IMR-90 (cell line): Measurements from ENCODE around the gene IRX1. TPM values are rescaled to one million over a fixed set of nuclear protein-coding genes. Genes with fewer than 3 reads are reported as not detected.

Experiments used
- ATAC-seq: fragments of 200-7000 bp; cut with Tn5 transposase; 2 replicates; pipeline ENCODE4 v1.9.1; 2020; ENCODE audit warnings: low read depth, mild to moderate bottlenecking, moderate library complexity
- BruUV-seq: library from RNA; stranded (reverse); fragments of 400-500 nt; replicated peaks from 2 replicates; lab custom pipeline; 2021; lab: Mats Ljungman, UMichigan
- CTCF ChIA-PET: fragments of 300-600 bp; formaldehyde crosslinking; extraction: SDS; loops from one replicate; lab custom pipeline; 2021; ENCODE audit warnings: antibody characterized with exemption; lab: Yijun Ruan, JAX
- POLR2A ChIA-PET: fragments of 300-600 bp; sonication (Branson Sonifier 250); formaldehyde crosslinking; loops from one replicate; lab custom pipeline; 2022; ENCODE audit warnings: antibody characterized with exemption; ENCODE audit not compliant: unreplicated experiment; lab: Charles Lee
- DNase-seq: peaks from one replicate; pipeline ENCODE4 v3.0.0; 2013
- H2AFZ ChIP-seq: replicated peaks from 2 replicates; pipeline ENCODE3; 2013; ENCODE audit warnings: low read length, mild to moderate bottlenecking; ENCODE audit not compliant: poor library complexity
- H2AK5ac ChIP-seq: 2 replicates; pipeline ENCODE4 v1.6.1; 2013; ENCODE audit warnings: low read depth, low read length, inconsistent platforms
- H2AK9ac ChIP-seq: replicated peaks from 2 replicates; pipeline ENCODE3; 2013; ENCODE audit warnings: mild to moderate bottlenecking, low read depth, low read length, moderate library complexity; ENCODE audit not compliant: poor library complexity
- H2BK120ac ChIP-seq: 2 replicates; pipeline ENCODE4 v1.6.1; 2013; ENCODE audit warnings: low read depth, low read length, inconsistent platforms
- H2BK15ac ChIP-seq: 3 replicates; pipeline ENCODE4 v1.6.1; 2013; ENCODE audit warnings: low read depth, low read length, inconsistent platforms
- H2BK20ac ChIP-seq: 2 replicates; pipeline ENCODE4 v1.6.1; 2013; ENCODE audit warnings: low read depth, mild to moderate bottlenecking, inconsistent platforms, low read length, moderate library complexity
- H2BK5ac ChIP-seq: 2 replicates; pipeline ENCODE4 v1.6.1; 2013; ENCODE audit warnings: mild to moderate bottlenecking, low read depth, low read length, inconsistent platforms; ENCODE audit not compliant: poor library complexity, severe bottlenecking
- H3K14ac ChIP-seq: replicated peaks from 2 replicates; pipeline ENCODE4 v1.6.1; 2013; ENCODE audit warnings: low read depth, low read length, inconsistent platforms
- H3K18ac ChIP-seq: 2 replicates; pipeline ENCODE4 v1.6.1; 2013; ENCODE audit warnings: low read depth, low read length, control low read depth
- H3K23ac ChIP-seq: 2 replicates; pipeline ENCODE4 v1.6.1; 2013; ENCODE audit warnings: low read depth, low read length, inconsistent platforms
- H3K27ac ChIP-seq: 2 replicates; pipeline ENCODE4 v1.5.1; 2013; ENCODE audit warnings: mild to moderate bottlenecking, control low read depth, low read length; ENCODE audit not compliant: insufficient read depth
- H3K27me3 ChIP-seq: 2 replicates; pipeline ENCODE4 v1.6.1; 2013; ENCODE audit warnings: low read length; ENCODE audit not compliant: control insufficient read depth, insufficient read depth
- H3K36me3 ChIP-seq: 2 replicates; pipeline ENCODE4 v1.6.1; 2013; ENCODE audit warnings: low read length, mixed read lengths; ENCODE audit not compliant: control insufficient read depth, insufficient read depth
- H3K4ac ChIP-seq: 2 replicates; pipeline ENCODE4 v1.6.1; 2013; ENCODE audit warnings: low read depth, low read length, inconsistent platforms
- H3K4me1 ChIP-seq: 2 replicates; pipeline ENCODE4 v1.6.1; 2013; ENCODE audit warnings: low read length, mixed read lengths; ENCODE audit not compliant: control insufficient read depth, insufficient read depth
- H3K4me2 ChIP-seq: 2 replicates; pipeline ENCODE4 v1.6.1; 2013; ENCODE audit warnings: low read depth, mild to moderate bottlenecking, control low read depth, low read length, moderate library complexity
- H3K4me3 ChIP-seq: 2 replicates; pipeline ENCODE4 v1.5.1; 2013; ENCODE audit warnings: low read depth, mild to moderate bottlenecking, control low read depth, low read length, moderate library complexity; ENCODE audit not compliant: insufficient read depth
- H3K56ac ChIP-seq: 2 replicates; pipeline ENCODE4 v1.6.1; 2013; ENCODE audit warnings: low read length, inconsistent platforms; ENCODE audit not compliant: insufficient read depth; ENCODE audit errors: extremely low read depth
- H3K79me1 ChIP-seq, 2 experiments: 2 replicates each; pipeline ENCODE4 v1.6.1; 2013; ENCODE audit warnings: low read length in 2 of 2, inconsistent platforms in 1 of 2, low read depth in 1 of 2
- H3K9ac ChIP-seq: 2 replicates; pipeline ENCODE4 v1.6.1; 2013; ENCODE audit warnings: low read depth, low read length, control low read depth
- H3K9me1 ChIP-seq: 2 replicates; pipeline ENCODE4 v1.6.1; 2013; ENCODE audit warnings: low read length, inconsistent platforms; ENCODE audit not compliant: insufficient read depth
- H3K9me3 ChIP-seq: 2 replicates; pipeline ENCODE4 v1.6.1; 2013; ENCODE audit warnings: low read length; ENCODE audit not compliant: control insufficient read depth, insufficient read depth
- H4K20me1 ChIP-seq: 2 replicates; pipeline ENCODE4 v1.6.1; 2013; ENCODE audit warnings: low read length, inconsistent platforms; ENCODE audit not compliant: insufficient read depth
- H4K5ac ChIP-seq: 2 replicates; pipeline ENCODE4 v1.6.1; 2013; ENCODE audit warnings: mild to moderate bottlenecking, low read depth, low read length, control low read depth
- H4K8ac ChIP-seq, 2 experiments: 2 replicates each; pipeline ENCODE4 v1.6.1; 2013; ENCODE audit warnings: low read depth in 2 of 2, low read length in 2 of 2, control low read depth in 1 of 2, inconsistent platforms in 1 of 2
- H4K91ac ChIP-seq: 2 replicates; pipeline ENCODE4 v1.6.1; 2013; ENCODE audit warnings: low read depth, low read length, inconsistent platforms; ENCODE audit not compliant: insufficient read depth
- BHLHE40 ChIP-seq: fragments of 150-350 bp; IDR thresholded peaks from 2 replicates; pipeline ENCODE4 v1.6.1; 2016; ENCODE audit warnings: mild to moderate bottlenecking, low read depth, low read length
- CHD1 ChIP-seq: IDR thresholded peaks from 2 replicates; pipeline ENCODE4 v1.6.1; 2012; ENCODE audit warnings: low read depth, low read length, improper control_type of control experiment
- CTCF ChIP-seq: conservative IDR thresholded peaks from 2 replicates; pipeline ENCODE4 v1.5.1; 2012; ENCODE audit warnings: mild to moderate bottlenecking, low read depth, low read length, improper control_type of control experiment
- ELK1 ChIP-seq: fragments of 150-350 bp; IDR thresholded peaks from 2 replicates; pipeline ENCODE4 v1.6.1; 2016; ENCODE audit warnings: low read depth, mild to moderate bottlenecking, low read length, moderate library complexity, borderline replicate concordance
- FOS ChIP-seq: fragments of 150-350 bp; IDR thresholded peaks from 2 replicates; pipeline ENCODE4 v1.6.1; 2016; ENCODE audit warnings: low read depth, low read length
- MAFK ChIP-seq: IDR thresholded peaks from 2 replicates; pipeline ENCODE4 v1.6.1; 2012; ENCODE audit warnings: low read depth, low read length, improper control_type of control experiment
- MAZ ChIP-seq: IDR thresholded peaks from 2 replicates; pipeline ENCODE4 v1.6.1; 2012; ENCODE audit warnings: low read depth, mild to moderate bottlenecking, low read length, improper control_type of control experiment, moderate library complexity, borderline replicate concordance
- MXI1 ChIP-seq: IDR thresholded peaks from 2 replicates; pipeline ENCODE4 v1.6.1; 2012; ENCODE audit warnings: low read depth, mild to moderate bottlenecking, low read length, moderate library complexity, borderline replicate concordance
- NFE2L2 ChIP-seq: fragments of 150-350 bp; IDR thresholded peaks from 2 replicates; pipeline ENCODE4 v1.6.1; 2016; ENCODE audit warnings: low read depth, mild to moderate bottlenecking, low read length
- POLR2A ChIP-seq: IDR thresholded peaks from 2 replicates; pipeline ENCODE4 v1.6.1; 2012; ENCODE audit warnings: mild to moderate bottlenecking, low read depth, low read length
- RAD21 ChIP-seq: IDR thresholded peaks from 2 replicates; pipeline ENCODE4 v1.6.1; 2012; ENCODE audit warnings: low read length, improper control_type of control experiment
- RCOR1 ChIP-seq: IDR thresholded peaks from 2 replicates; pipeline ENCODE4 v1.6.1; 2012; ENCODE audit warnings: mild to moderate bottlenecking, low read length, improper control_type of control experiment; ENCODE audit not compliant: insufficient replicate concordance
- RFX5 ChIP-seq: IDR thresholded peaks from 2 replicates; pipeline ENCODE4 v1.8.0; 2012; ENCODE audit warnings: low read depth, mild to moderate bottlenecking, low read length, moderate library complexity
- SMC3 ChIP-seq: fragments of 150-350 bp; IDR thresholded peaks from 2 replicates; pipeline ENCODE4 v1.6.1; 2016; ENCODE audit warnings: low read depth, mild to moderate bottlenecking, antibody characterized with exemption, low read length, moderate library complexity
- USF2 ChIP-seq: fragments of 150-350 bp; IDR thresholded peaks from 2 replicates; pipeline ENCODE4 v1.6.1; 2017; ENCODE audit warnings: mild to moderate bottlenecking, antibody characterized with exemption, low read length, low read depth
- WGBS, 2 experiments: methylation state at CpG; one replicate each; pipeline versions ENCODE4 v1.1.5 to v1.1.7; 2013; ENCODE audit warnings: missing lambda C conversion rate in 2 of 2; ENCODE audit not compliant: insufficient read length in 1 of 2; ENCODE audit errors: extremely low coverage in 2 of 2; 5-methylcytosine and 5-hydroxymethylcytosine counted together
- dilution Hi-C: fragments of 300-500 bp; cut with HindIII; formaldehyde crosslinking; loops from one replicate; pipeline ENCODE4 v1.14.3; 2018; ENCODE audit warnings: low sequenced_read_pairs; ENCODE audit not compliant: unreplicated experiment
- in situ Hi-C: fragments of 300-500 bp; cut with MboI; formaldehyde crosslinking; loops from 3 replicates; pipeline ENCODE4 v1.14.3; 2019; ENCODE audit warnings: low sequenced_read_pairs, inconsistent platforms, mixed read lengths
- intact Hi-C: fragments of 100-400 bp; cut with micrococcal nuclease; formaldehyde crosslinking; loops from 2 replicates; pipeline ENCODE4 v1.10.0; 2022
- polyA plus RNA-seq, 3 experiments: library from polyadenylated mRNA; depleted of rRNA; stranded (reverse); fragments of >200 nt; gene quantifications; 2 replicates each; pipeline ENCODE4 v1.2.3, GENCODE V29; 2012; ENCODE audit warnings: low replicate concordance in 1 of 3
- total RNA-seq: library from RNA; depleted of rRNA; stranded (reverse); fragments of >200 nt; gene quantifications from 2 replicates; pipeline ENCODE4 v1.2.3, GENCODE V29; 2012

The IRX1 gene
- total and polyA plus RNA-seq, 2 of the 4 experiments (the other 2 are of a cell fraction), result not detected

- no peak overlapping the region for H3K14ac ChIP-seq
- H4K91ac ChIP-seq, result no peak overlapping the region
- ChIA-PET POLR2A (no interaction called here), CTCF (no interaction called here)
- no peak overlapping the region for H2BK15ac ChIP-seq
- no peak overlapping the region for H2BK120ac ChIP-seq
- H4K20me1 ChIP-seq, result no peaks in the 10 kb centered on the region
- H3K4ac ChIP-seq, result no peak overlapping the region
- no peak overlapping the region for H2AFZ ChIP-seq
- DNase-seq (no peak), ATAC-seq (no peak)
- H3K9ac ChIP-seq, result no peak overlapping the region
- dilution Hi-C loops, result no loop called here
- H3K18ac ChIP-seq, result no peak overlapping the region
- BruUV-seq, result no TSS peak
- H2BK5ac ChIP-seq, result no peak overlapping the region
- peaks cover 19% of the 10 kb centered on the region for H3K27me3 ChIP-seq
- H3K4me1 ChIP-seq, result no peaks in the 10 kb centered on the region
- H2AK5ac ChIP-seq, result no peak overlapping the region
- H2AK9ac ChIP-seq, result no peak overlapping the region
- no peaks in the 10 kb centered on the region for H3K9me3 ChIP-seq
- H4K8ac ChIP-seq, result no peak overlapping the region
- intact Hi-C loops, result no loop called here
- H3K27ac ChIP-seq, result no peak overlapping the region
- no peak overlapping the region for H3K56ac ChIP-seq
- no peaks in the 10 kb centered on the region for H3K79me1 ChIP-seq
- H4K5ac ChIP-seq, result no peak overlapping the region
- no peaks in the 10 kb centered on the region for H3K36me3 ChIP-seq
- H3K23ac ChIP-seq, result no peak overlapping the region
- H2BK20ac ChIP-seq, result no peak overlapping the region
- H3K4me2 ChIP-seq, result no peak overlapping the region
- no peak overlapping the region for H3K4me3 ChIP-seq
- in situ Hi-C loops, result no loop called here
- no peak for TF ChIP-seq BHLHE40
- TF ChIP-seq CTCF, result no peak
- TF ChIP-seq MXI1, result no peak
- no peak for TF ChIP-seq NFE2L2
- no peak for TF ChIP-seq POLR2A
- no peak for TF ChIP-seq USF2
- TF ChIP-seq RCOR1, result no peak
- TF ChIP-seq RFX5, result no peak
- TF ChIP-seq MAFK, result no peak
- no peak for TF ChIP-seq MAZ
- TF ChIP-seq CHD1, result no peak
- no peak for TF ChIP-seq ELK1
- no peak for TF ChIP-seq SMC3
- TF ChIP-seq RAD21, result no peak
- no peak for TF ChIP-seq FOS
- H3K9me1 ChIP-seq, result no peaks in the 10 kb centered on the region
- no CpG with 5 or more reads among the region's 32 CpGs for WGBS, 2 experiments
These were observed 9.8 kb downstream of the IRX1 start for GRCh38 chr5:3605298-3606010.
